ENCODE results near the gene SULT1C2. TPM values are rescaled to one million over a fixed set of nuclear protein-coding genes. Genes with fewer than 3 reads are reported as not detected.

The SULT1C2 gene
- total and polyA plus RNA-seq, 4 donors = 0.07 to 8.9 (median 0.62) TPM

DNA sequence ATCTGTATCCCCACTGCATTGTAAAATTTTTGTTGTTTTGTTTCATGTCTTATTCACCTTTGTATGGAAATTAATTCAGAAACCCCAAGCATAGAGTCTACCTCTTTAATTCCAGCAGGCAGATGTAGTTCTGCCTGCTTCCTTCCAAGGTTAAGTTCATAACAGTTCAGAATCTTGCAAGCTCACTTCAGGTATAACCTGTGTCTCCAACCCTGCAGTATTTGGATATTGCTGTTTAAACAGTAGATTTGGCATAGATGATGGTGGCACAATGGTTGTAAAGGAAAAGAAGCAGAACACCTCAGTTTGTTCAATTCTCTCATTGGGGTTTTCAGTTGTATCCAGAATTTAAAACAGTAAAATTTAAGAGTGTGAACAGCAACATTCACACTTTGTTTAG is 21.2 kb downstream of the SULT1C2 start (continued):
- TF ChIP-seq, protein P1, sequence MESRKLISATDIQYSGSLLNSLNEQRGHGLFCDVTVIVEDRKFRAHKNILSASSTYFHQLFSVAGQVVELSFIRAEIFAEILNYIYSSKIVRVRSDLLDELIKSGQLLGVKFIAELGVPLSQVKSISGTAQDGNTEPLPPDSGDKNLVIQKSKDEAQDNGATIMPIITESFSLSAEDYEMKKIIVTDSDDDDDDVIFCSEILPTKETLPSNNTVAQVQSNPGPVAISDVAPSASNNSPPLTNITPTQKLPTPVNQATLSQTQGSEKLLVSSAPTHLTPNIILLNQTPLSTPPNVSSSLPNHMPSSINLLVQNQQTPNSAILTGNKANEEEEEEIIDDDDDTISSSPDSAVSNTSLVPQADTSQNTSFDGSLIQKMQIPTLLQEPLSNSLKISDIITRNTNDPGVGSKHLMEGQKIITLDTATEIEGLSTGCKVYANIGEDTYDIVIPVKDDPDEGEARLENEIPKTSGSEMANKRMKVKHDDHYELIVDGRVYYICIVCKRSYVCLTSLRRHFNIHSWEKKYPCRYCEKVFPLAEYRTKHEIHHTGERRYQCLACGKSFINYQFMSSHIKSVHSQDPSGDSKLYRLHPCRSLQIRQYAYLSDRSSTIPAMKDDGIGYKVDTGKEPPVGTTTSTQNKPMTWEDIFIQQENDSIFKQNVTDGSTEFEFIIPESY (IDR thresholded peaks at IDR 0.05) = no peak
- TF ChIP-seq GABPA (IDR thresholded peaks at IDR 0.05 in 1 of 2, conservative IDR thresholded peaks at IDR 0.05 in 1 of 2) = no peak
- no peak for TF ChIP-seq HNF4G (IDR thresholded peaks at IDR 0.05)
- TF ChIP-seq SP1 (IDR thresholded peaks at IDR 0.05) = no peak
- no peak for TF ChIP-seq TAF1 (conservative IDR thresholded peaks at IDR 0.05)
- TF ChIP-seq HNF4A (conservative IDR thresholded peaks at IDR 0.05) = no peak
- no peak for TF ChIP-seq FOXA1 (IDR thresholded peaks at IDR 0.05)

DNA sequence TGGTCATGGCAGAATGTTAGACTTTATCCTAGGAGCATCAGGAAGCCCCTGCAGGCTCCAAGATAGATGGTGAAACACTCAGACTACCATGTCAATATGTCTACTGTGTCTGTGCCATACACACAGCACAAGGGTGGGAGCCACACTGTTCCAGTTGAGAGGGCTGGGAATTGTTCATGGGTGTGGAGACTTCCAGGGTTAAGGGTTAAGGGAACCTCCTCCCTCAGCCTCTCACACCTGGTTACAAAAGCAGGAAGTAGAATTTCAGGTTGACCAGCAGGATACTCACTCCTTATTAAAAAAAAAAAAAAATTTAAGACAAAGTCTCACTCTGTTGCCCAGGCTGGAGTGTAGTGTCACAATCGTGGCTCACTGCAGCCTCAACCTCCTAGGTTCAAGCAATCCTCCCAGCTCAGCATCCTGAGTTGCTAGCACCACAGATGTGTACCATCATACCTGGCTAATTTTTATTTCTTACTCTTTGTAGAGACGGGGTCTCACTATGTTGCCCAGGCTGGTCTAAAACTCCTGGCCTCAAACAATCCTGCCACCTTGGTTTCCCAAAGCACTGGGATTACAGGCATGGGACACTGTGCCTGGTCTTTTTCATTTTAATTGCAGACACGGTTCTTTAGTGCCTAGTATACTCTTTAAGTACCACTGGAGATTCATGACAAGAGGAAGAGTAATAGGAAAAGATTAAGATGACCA is 26.0 kb downstream of the SULT1C2 start:
- Histone ChIP-seq H3K4me1 (ENCODE audit: control insufficient read depth in 4 of 4, insufficient read depth in 4 of 4, low read length in 3 of 4) (no peaks in the 10 kb centered on the region), H3K27me3 (ENCODE audit: control insufficient read depth in 4 of 4, insufficient read depth in 4 of 4, low read length in 3 of 4) (no peaks in the 10 kb centered on the region), H3K9ac (ENCODE audit: low read depth in 1 of 2, low read length in 2 of 2) (no peak overlapping the region), H3K9me3 (ENCODE audit: control insufficient read depth in 4 of 4, low read length in 3 of 4) (no peaks in the 10 kb centered on the region), H3K4me3 (ENCODE audit: low read depth in 1 of 3, low read length in 3 of 3) (no peak overlapping the region), H3K36me3 (ENCODE audit: control insufficient read depth in 4 of 4, insufficient read depth in 3 of 4, low read depth in 1 of 4, low read length in 3 of 4) (no peaks in the 10 kb centered on the region), H3K27ac (ENCODE audit: low read depth in 1 of 2, low read length in 2 of 2) (no peak overlapping the region)
- WGBS = 74% methylated on average over 3 of the region's 3 CpGs
- no peak for TF ChIP-seq HNF4G (IDR thresholded peaks at IDR 0.05)
- no peak for TF ChIP-seq YY1 (IDR thresholded peaks at IDR 0.05)
- TF ChIP-seq GABPA (IDR thresholded peaks at IDR 0.05 in 1 of 2, conservative IDR thresholded peaks at IDR 0.05 in 1 of 2) = no peak
- no peak for TF ChIP-seq HNF4A (conservative IDR thresholded peaks at IDR 0.05)
- TF ChIP-seq ATF3 (IDR thresholded peaks at IDR 0.05) = no peak
- no peak for TF ChIP-seq REST (IDR thresholded peaks at IDR 0.05)
- no peak for TF ChIP-seq JUND (IDR thresholded peaks at IDR 0.05)
- no peak for TF ChIP-seq MAX (IDR thresholded peaks at IDR 0.05)
- no peak for TF ChIP-seq FOXA1 (IDR thresholded peaks at IDR 0.05)
- no peak for TF ChIP-seq NR2F2 (IDR thresholded peaks at IDR 0.05)
- TF ChIP-seq FOXA2 (IDR thresholded peaks at IDR 0.05) = no peak
- TF ChIP-seq, protein P1 (IDR thresholded peaks at IDR 0.05) = no peak
- TF ChIP-seq RAD21 (IDR thresholded peaks at IDR 0.05) = no peak
- TF ChIP-seq TAF1 (conservative IDR thresholded peaks at IDR 0.05) = no peak
- no peak for TF ChIP-seq RXRA (IDR thresholded peaks at IDR 0.05)
- no peak for TF ChIP-seq EGR1 (IDR thresholded peaks at IDR 0.05; ENCODE audit: low read depth in 2 of 2)
- TF ChIP-seq, protein P2, sequence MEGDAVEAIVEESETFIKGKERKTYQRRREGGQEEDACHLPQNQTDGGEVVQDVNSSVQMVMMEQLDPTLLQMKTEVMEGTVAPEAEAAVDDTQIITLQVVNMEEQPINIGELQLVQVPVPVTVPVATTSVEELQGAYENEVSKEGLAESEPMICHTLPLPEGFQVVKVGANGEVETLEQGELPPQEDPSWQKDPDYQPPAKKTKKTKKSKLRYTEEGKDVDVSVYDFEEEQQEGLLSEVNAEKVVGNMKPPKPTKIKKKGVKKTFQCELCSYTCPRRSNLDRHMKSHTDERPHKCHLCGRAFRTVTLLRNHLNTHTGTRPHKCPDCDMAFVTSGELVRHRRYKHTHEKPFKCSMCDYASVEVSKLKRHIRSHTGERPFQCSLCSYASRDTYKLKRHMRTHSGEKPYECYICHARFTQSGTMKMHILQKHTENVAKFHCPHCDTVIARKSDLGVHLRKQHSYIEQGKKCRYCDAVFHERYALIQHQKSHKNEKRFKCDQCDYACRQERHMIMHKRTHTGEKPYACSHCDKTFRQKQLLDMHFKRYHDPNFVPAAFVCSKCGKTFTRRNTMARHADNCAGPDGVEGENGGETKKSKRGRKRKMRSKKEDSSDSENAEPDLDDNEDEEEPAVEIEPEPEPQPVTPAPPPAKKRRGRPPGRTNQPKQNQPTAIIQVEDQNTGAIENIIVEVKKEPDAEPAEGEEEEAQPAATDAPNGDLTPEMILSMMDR (IDR thresholded peaks at IDR 0.05; ENCODE audit: low read depth, low read length, missing input control) = no peak
- no peak for DNase-seq (ENCODE audit: low spot score)
